ENCODE measurements around the gene RSBN1L.

DNA sequence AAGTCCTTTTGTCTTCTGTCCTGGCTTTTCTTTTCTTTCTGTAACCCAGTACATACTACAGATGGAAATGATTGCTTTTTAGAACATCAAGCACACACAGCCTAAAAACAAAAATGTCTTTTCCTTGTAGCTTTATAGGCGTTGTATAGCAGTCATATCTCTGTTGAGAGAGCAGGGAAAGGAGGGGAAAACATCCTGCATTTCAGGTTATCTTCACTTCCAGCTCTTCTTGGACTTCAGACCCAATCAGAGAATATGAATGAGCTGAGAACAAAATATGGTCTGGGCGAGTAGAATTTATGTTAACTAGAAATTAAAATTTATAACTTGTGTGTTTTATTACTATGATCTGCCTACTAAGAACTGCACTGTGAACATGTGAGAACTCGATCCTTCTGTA lies 87.3 kb downstream of the RSBN1L start:
- TF ChIP-seq POLR2AphosphoS5 (IDR thresholded peaks at IDR 0.05; ENCODE audit: low read depth, low read length) (no peak), SIN3A (IDR thresholded peaks at IDR 0.05; ENCODE audit: borderline replicate concordance, insufficient read depth, low read depth, low read length) (no peak), TCF7L2 (IDR thresholded peaks at IDR 0.05; ENCODE audit: low read depth, low read length) (no peak)
- TF ChIP-seq, protein P1, sequence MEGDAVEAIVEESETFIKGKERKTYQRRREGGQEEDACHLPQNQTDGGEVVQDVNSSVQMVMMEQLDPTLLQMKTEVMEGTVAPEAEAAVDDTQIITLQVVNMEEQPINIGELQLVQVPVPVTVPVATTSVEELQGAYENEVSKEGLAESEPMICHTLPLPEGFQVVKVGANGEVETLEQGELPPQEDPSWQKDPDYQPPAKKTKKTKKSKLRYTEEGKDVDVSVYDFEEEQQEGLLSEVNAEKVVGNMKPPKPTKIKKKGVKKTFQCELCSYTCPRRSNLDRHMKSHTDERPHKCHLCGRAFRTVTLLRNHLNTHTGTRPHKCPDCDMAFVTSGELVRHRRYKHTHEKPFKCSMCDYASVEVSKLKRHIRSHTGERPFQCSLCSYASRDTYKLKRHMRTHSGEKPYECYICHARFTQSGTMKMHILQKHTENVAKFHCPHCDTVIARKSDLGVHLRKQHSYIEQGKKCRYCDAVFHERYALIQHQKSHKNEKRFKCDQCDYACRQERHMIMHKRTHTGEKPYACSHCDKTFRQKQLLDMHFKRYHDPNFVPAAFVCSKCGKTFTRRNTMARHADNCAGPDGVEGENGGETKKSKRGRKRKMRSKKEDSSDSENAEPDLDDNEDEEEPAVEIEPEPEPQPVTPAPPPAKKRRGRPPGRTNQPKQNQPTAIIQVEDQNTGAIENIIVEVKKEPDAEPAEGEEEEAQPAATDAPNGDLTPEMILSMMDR (IDR thresholded peaks at IDR 0.05): no peak
- TF ChIP-seq, protein P2, sequence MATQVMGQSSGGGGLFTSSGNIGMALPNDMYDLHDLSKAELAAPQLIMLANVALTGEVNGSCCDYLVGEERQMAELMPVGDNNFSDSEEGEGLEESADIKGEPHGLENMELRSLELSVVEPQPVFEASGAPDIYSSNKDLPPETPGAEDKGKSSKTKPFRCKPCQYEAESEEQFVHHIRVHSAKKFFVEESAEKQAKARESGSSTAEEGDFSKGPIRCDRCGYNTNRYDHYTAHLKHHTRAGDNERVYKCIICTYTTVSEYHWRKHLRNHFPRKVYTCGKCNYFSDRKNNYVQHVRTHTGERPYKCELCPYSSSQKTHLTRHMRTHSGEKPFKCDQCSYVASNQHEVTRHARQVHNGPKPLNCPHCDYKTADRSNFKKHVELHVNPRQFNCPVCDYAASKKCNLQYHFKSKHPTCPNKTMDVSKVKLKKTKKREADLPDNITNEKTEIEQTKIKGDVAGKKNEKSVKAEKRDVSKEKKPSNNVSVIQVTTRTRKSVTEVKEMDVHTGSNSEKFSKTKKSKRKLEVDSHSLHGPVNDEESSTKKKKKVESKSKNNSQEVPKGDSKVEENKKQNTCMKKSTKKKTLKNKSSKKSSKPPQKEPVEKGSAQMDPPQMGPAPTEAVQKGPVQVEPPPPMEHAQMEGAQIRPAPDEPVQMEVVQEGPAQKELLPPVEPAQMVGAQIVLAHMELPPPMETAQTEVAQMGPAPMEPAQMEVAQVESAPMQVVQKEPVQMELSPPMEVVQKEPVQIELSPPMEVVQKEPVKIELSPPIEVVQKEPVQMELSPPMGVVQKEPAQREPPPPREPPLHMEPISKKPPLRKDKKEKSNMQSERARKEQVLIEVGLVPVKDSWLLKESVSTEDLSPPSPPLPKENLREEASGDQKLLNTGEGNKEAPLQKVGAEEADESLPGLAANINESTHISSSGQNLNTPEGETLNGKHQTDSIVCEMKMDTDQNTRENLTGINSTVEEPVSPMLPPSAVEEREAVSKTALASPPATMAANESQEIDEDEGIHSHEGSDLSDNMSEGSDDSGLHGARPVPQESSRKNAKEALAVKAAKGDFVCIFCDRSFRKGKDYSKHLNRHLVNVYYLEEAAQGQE (IDR thresholded peaks at IDR 0.05; ENCODE audit: insufficient read depth in 1 of 2, low read depth in 2 of 2, low read length in 1 of 2): no peak

Measured in Panc1 (cell line).